Measurements from ENCODE around the gene USP13.

DNA sequence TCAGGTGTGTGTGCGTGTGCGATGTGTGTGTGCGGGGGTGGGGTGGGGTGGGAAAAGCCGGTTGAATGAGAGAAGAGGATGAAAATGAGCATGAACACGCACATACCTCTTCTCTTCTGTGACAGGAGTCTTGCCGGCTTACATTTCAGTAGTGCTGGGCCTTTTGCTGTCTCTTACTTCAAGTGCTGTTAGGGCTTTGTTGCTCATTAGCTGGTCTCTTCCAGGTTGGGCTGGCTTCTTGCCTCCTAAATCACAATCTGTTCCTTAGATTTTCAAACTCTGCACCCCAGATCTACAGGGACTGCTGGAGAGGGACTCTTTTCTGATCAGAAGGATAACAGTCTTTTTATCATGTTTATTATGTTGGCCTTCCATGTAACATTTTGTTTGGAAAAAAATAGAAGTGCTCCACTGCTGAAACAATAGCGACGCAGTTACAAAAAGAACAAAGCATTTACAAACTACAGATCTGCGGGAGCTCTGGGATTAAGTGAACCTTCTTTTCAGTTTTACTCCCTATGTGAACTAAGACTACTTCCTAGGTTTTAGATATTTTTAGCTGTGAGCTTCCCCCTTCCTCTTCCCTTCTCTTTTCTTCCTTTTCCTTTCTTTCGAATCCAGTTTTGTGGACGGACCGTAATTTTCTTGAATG is 48.5 kb downstream of the USP13 start:
- TF ChIP-seq POLR2AphosphoS5 (IDR thresholded peaks at IDR 0.05; ENCODE audit: insufficient read depth, low read depth, low read length): no peak
- TF ChIP-seq POLR2A (IDR thresholded peaks at IDR 0.05; ENCODE audit: low read depth, low read length): no peak
- no peak for TF ChIP-seq CTCF (IDR thresholded peaks at IDR 0.05; ENCODE audit: extremely low read depth in 1 of 2, insufficient read depth in 1 of 2, low read depth in 1 of 2, low read length in 2 of 2)

All from endothelial cell of umbilical vein (primary cell).